B cell (primary cell): ENCODE data around the gene MYOF. TPM values are rescaled to one million over a fixed set of nuclear protein-coding genes. Genes with fewer than 3 reads are reported as not detected.

ENCODE experiments used
- ATAC-seq: fragments of 200-7000 bp; cut with Tn5 transposase; one replicate; pipeline ENCODE4 v1.10.0; 2021; ENCODE audit warnings: low read depth, mild to moderate bottlenecking, moderate number of reproducible peaks, moderate library complexity
- CTCF ChIA-PET: fragments of 350-600 bp; sonication (Branson Sonifier 250); formaldehyde crosslinking; loops from one replicate; lab custom pipeline; 2021; ENCODE audit warnings: antibody characterized with exemption, inconsistent platforms; lab: Charles Lee
- POLR2A ChIA-PET: fragments of 350-600 bp; sonication (Branson Sonifier 250); formaldehyde crosslinking; loops from one replicate; lab custom pipeline; 2021; ENCODE audit warnings: antibody characterized with exemption; lab: Charles Lee
- DNase-seq: peaks from one replicate; pipeline ENCODE4 v3.0.0; 2013
- H2AFZ ChIP-seq: 2 replicates; pipeline ENCODE4 v1.6.1; 2012; ENCODE audit warnings: mild to moderate bottlenecking, low read depth, low read length; ENCODE audit not compliant: insufficient read depth, poor library complexity, severe bottlenecking
- H3K27ac ChIP-seq, 2 donors: 1 replicate in 1 of 2; 2 replicates in 1 of 2; pipeline ENCODE4 v1.5.1; 2012 to 2013; ENCODE audit warnings: low read length in 2 of 2, mild to moderate bottlenecking in 2 of 2, moderate library complexity in 1 of 2
- H3K27me3 ChIP-seq, 4 experiments: fragments of 200-600 bp in 1 of 4; sonication (generic) in 1 of 4; replicated peaks in 1 of 4; 1 replicate in 2 of 4; 2 replicates in 2 of 4; pipeline versions ENCODE4 v1.6.1 to v1.7.0; 2013 to 2016; ENCODE audit warnings: low read length in 3 of 4, mild to moderate bottlenecking in 2 of 4, mixed read lengths in 1 of 4, moderate library complexity in 1 of 4; ENCODE audit not compliant: insufficient read depth in 4 of 4, control insufficient read depth in 3 of 4; ENCODE audit errors: control extremely low read depth in 1 of 4
- H3K36me3 ChIP-seq, 2 experiments: replicated peaks in 1 of 2; 1 replicate in 1 of 2; 2 replicates in 1 of 2; pipeline versions ENCODE4 v1.6.1 to v1.7.1; 2013; ENCODE audit warnings: low read length in 1 of 2; ENCODE audit not compliant: insufficient read depth in 2 of 2, control insufficient read depth in 1 of 2; ENCODE audit errors: control extremely low read depth in 1 of 2, extremely low read depth in 1 of 2
- H3K4me1 ChIP-seq, 2 donors: fragments of 200-600 bp in 1 of 2; sonication (generic) in 1 of 2; 1 replicate in 1 of 2; 2 replicates in 1 of 2; pipeline versions ENCODE4 v1.5.1 to v1.6.1; 2013 to 2017; ENCODE audit warnings: low read length in 2 of 2; ENCODE audit not compliant: control insufficient read depth in 2 of 2, insufficient read depth in 2 of 2
- H3K4me2 ChIP-seq: replicated peaks from 2 replicates; pipeline ENCODE3; 2012; ENCODE audit warnings: mild to moderate bottlenecking, low read depth, low read length; ENCODE audit not compliant: poor library complexity, severe bottlenecking
- H3K4me3 ChIP-seq, 5 experiments: fragments of 200-600 bp in 1 of 5; sonication (generic) in 1 of 5; 1 replicate in 3 of 5; 2 replicates in 2 of 5; pipeline versions ENCODE4 v1.5.1 to v1.7.0; 2011 to 2016; ENCODE audit warnings: low read length in 4 of 5, mild to moderate bottlenecking in 4 of 5, low read depth in 2 of 5, control low read depth in 1 of 5, moderate library complexity in 1 of 5; ENCODE audit not compliant: insufficient read depth in 1 of 5; ENCODE audit errors: control extremely low read depth in 1 of 5, extremely low read depth in 1 of 5
- H3K79me2 ChIP-seq: fragments of 200-600 bp; sonication (generic); one replicate; pipeline ENCODE4 v1.6.0; 2016; ENCODE audit warnings: low read length; ENCODE audit not compliant: control insufficient read depth, insufficient read depth
- H3K9ac ChIP-seq: fragments of 200-600 bp; sonication (generic); 2 replicates; pipeline ENCODE4 v1.6.1; 2017; ENCODE audit warnings: mild to moderate bottlenecking, low read length, moderate library complexity
- H3K9me3 ChIP-seq, 3 donors: one replicate each; pipeline versions ENCODE4 v1.6.1 to v1.7.1; 2013; ENCODE audit warnings: low read length in 2 of 3; ENCODE audit not compliant: control insufficient read depth in 2 of 3, insufficient read depth in 1 of 3; ENCODE audit errors: control extremely low read depth in 1 of 3
- H4K20me1 ChIP-seq: 2 replicates; pipeline ENCODE4 v1.6.0; 2012; ENCODE audit warnings: mild to moderate bottlenecking, low read length; ENCODE audit not compliant: insufficient read depth, control insufficient read depth, poor library complexity, severe bottlenecking
- H3K27ac Mint-ChIP-seq: one replicate; pipeline ENCODE4 v1.8.0; 2021; ENCODE audit warnings: mixed read lengths
- H3K27me3 Mint-ChIP-seq: one replicate; pipeline ENCODE4 v1.8.0; 2021; ENCODE audit warnings: mixed read lengths
- H3K4me1 Mint-ChIP-seq: one replicate; pipeline ENCODE4 v1.8.0; 2021; ENCODE audit warnings: mixed read lengths
- H3K4me3 Mint-ChIP-seq: one replicate; pipeline ENCODE4 v1.8.0; 2021; ENCODE audit warnings: mixed read lengths
- H3K9me3 Mint-ChIP-seq: one replicate; pipeline ENCODE4 v1.8.0; 2022; ENCODE audit warnings: mixed read lengths; ENCODE audit not compliant: insufficient read depth
- EZH2 ChIP-seq: IDR thresholded peaks from 2 replicates; pipeline ENCODE4 v1.6.1; 2012; ENCODE audit warnings: borderline replicate concordance, low read depth, mild to moderate bottlenecking, moderate library complexity, low read length; ENCODE audit not compliant: insufficient read depth, poor library complexity, severe bottlenecking
- WGBS: methylation state at CpG from one replicate; pipeline ENCODE4 v1.1.5; 2013; ENCODE audit warnings: missing lambda C conversion rate; ENCODE audit not compliant: insufficient coverage; 5-methylcytosine and 5-hydroxymethylcytosine counted together
- intact Hi-C: fragments of 100-400 bp; cut with micrococcal nuclease; formaldehyde crosslinking; loops from one replicate; pipeline ENCODE4 v1.10.0; 2022
- polyA plus RNA-seq: library from polyadenylated mRNA; depleted of rRNA; stranded (reverse); fragments of >200 nt; gene quantifications from 2 replicates; pipeline ENCODE4 v1.2.3, GENCODE V29; 2012
- total RNA-seq, 2 donors: library from RNA; stranded (reverse); fragments of 120-200 nt in 1 of 2; gene quantifications; 1 replicate in 1 of 2; 2 replicates in 1 of 2; pipeline versions ENCODE4 v1.2.3 to v1.2.4, GENCODE V29; 2013 to 2022
- TF ChIP-seq, protein P1 (sequence below): fragments of 200-600 bp; IDR thresholded peaks from one replicate; pipeline ENCODE4 v1.8.0; 2022; ENCODE audit warnings: antibody characterized with exemption, mild to moderate bottlenecking

Gene MYOF
- total and polyA plus RNA-seq, 2 donors (not counting 1 experiment from before 2014, with no cell fraction given): 0.07 to 0.18 TPM

GRCh38 chr10:93447970-93448369 lies 34.2 kb downstream of the MYOF start:
- H3K27me3 Mint-ChIP-seq: no peaks in the 10 kb centered on the region
- TF ChIP-seq EZH2: no peak
- TF ChIP-seq, protein P1, sequence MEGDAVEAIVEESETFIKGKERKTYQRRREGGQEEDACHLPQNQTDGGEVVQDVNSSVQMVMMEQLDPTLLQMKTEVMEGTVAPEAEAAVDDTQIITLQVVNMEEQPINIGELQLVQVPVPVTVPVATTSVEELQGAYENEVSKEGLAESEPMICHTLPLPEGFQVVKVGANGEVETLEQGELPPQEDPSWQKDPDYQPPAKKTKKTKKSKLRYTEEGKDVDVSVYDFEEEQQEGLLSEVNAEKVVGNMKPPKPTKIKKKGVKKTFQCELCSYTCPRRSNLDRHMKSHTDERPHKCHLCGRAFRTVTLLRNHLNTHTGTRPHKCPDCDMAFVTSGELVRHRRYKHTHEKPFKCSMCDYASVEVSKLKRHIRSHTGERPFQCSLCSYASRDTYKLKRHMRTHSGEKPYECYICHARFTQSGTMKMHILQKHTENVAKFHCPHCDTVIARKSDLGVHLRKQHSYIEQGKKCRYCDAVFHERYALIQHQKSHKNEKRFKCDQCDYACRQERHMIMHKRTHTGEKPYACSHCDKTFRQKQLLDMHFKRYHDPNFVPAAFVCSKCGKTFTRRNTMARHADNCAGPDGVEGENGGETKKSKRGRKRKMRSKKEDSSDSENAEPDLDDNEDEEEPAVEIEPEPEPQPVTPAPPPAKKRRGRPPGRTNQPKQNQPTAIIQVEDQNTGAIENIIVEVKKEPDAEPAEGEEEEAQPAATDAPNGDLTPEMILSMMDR: no peak
- Histone ChIP-seq H3K9me3 (no peaks in the 10 kb centered on the region), H3K4me1 (no peaks in the 10 kb centered on the region), H3K4me2 (no peak overlapping the region), H3K36me3 (no peaks in the 10 kb centered on the region), H4K20me1 (no peaks in the 10 kb centered on the region), H3K9ac (no peak overlapping the region), H3K79me2 (no peaks in the 10 kb centered on the region), H3K27me3 (no peaks in the 10 kb centered on the region), H3K27ac (no peak overlapping the region), H2AFZ (no peak overlapping the region), H3K4me3 (no peak overlapping the region)
- intact Hi-C loops: no loop called here
- H3K27ac Mint-ChIP-seq: no peak overlapping the region
- no peak for ATAC-seq
- H3K4me1 Mint-ChIP-seq: peaks cover 5% of the 10 kb centered on the region
- 44% methylated on average over 2 of the region's 3 CpGs for WGBS
- ChIA-PET POLR2A (no interaction called here), CTCF (no interaction called here)
- no peak for DNase-seq
- no peak overlapping the region for H3K4me3 Mint-ChIP-seq
- H3K9me3 Mint-ChIP-seq: no peaks in the 10 kb centered on the region

GRCh38 chr10:93447019-93447418 lies 35.1 kb downstream of the MYOF start:
- Mint-ChIP-seq H3K27me3 (no peaks in the 10 kb centered on the region), H3K27ac (no peak overlapping the region), H3K9me3 (no peaks in the 10 kb centered on the region), H3K4me1 (peaks cover 2% of the 10 kb centered on the region), H3K4me3 (no peak overlapping the region)
- intact Hi-C loops: no loop called here
- Histone ChIP-seq H3K79me2 (no peaks in the 10 kb centered on the region), H4K20me1 (no peaks in the 10 kb centered on the region), H2AFZ (no peak overlapping the region), H3K4me3 (no peak overlapping the region), H3K4me1 (no peaks in the 10 kb centered on the region), H3K9me3 (no peaks in the 10 kb centered on the region), H3K9ac (no peak overlapping the region), H3K36me3 (no peaks in the 10 kb centered on the region), H3K27me3 (no peaks in the 10 kb centered on the region), H3K4me2 (no peak overlapping the region), H3K27ac (no peak overlapping the region)
- WGBS: 100% methylated on average over 3 of the region's 6 CpGs
- ChIA-PET CTCF (no interaction called here), POLR2A (no interaction called here)
- ATAC-seq: no peak
- DNase-seq: no peak
- TF ChIP-seq, protein P1: no peak
- no peak for TF ChIP-seq EZH2
